DOHH2 (cell line): ENCODE results near the gene MARCHF3.
"Not testable (repeated sequence)": the region's sequence is repeated elsewhere in the genome, so short reads cannot be mapped to it uniquely, and the experiment has no call there.

Source experiments
- CTCF ChIP-seq: fragments of 200-600 bp; sonication (generic); IDR thresholded peaks from one replicate; pipeline ENCODE4 v1.5.1; 2014; ENCODE audit warnings: antibody characterized with exemption, mild to moderate bottlenecking, low read depth, low read length; ENCODE audit not compliant: poor library complexity, severe bottlenecking
- EZH2phosphoT487 ChIP-seq: fragments of 200-600 bp; sonication (generic); IDR thresholded peaks from 2 replicates; pipeline ENCODE4 v1.6.1; 2017; ENCODE audit warnings: borderline replicate concordance, mild to moderate bottlenecking, antibody characterized with exemption, low read length, moderate library complexity, mixed read lengths

- TF ChIP-seq CTCF, EZH2phosphoT487: not testable (repeated sequence)
Observed at GRCh38 chr5:126845470-126846070, 184.8 kb downstream of the MARCHF3 start.
